SK-N-SH treated with all-trans-retinoic acid at 6 μM for 48 hours (cell line): ENCODE data around the gene VAV1.
"Not testable (repeated sequence)": the region's sequence is repeated elsewhere in the genome, so short reads cannot be mapped to it uniquely, and the experiment has no call there.

Experiments used
- ATAC-seq: fragments of 200-7000 bp; cut with Tn5 transposase; 3 replicates; pipeline ENCODE4 v1.9.1; 2020; ENCODE audit warnings: mild to moderate bottlenecking, moderate library complexity
- ARNTL ChIP-seq: fragments of 450-650 bp; formaldehyde crosslinking; IDR thresholded peaks from 2 replicates; pipeline ENCODE4 v1.5.0; 2020; ENCODE audit warnings: low read depth, mild to moderate bottlenecking, moderate library complexity, borderline replicate concordance
- BACH2 ChIP-seq: fragments of 250-450 bp; sonication (Bioruptor Pico); IDR thresholded peaks from 2 replicates; pipeline ENCODE4 v1.9.0; 2021; ENCODE audit warnings: mild to moderate bottlenecking, borderline replicate concordance
- CSDC2 ChIP-seq: fragments of 250-450 bp; sonication (Bioruptor Pico); IDR thresholded peaks from 2 replicates; pipeline ENCODE4 v1.5.0; 2020; ENCODE audit warnings: mild to moderate bottlenecking, moderate library complexity
- ESRRG ChIP-seq: fragments of 250-450 bp; sonication (Bioruptor Pico); IDR thresholded peaks from 2 replicates; pipeline ENCODE4 v1.6.1; 2021; ENCODE audit warnings: mild to moderate bottlenecking
- GLIS3 ChIP-seq: fragments of 250-450 bp; sonication (Bioruptor Pico); IDR thresholded peaks from 2 replicates; pipeline ENCODE4 v1.5.0; 2020; ENCODE audit warnings: mild to moderate bottlenecking, moderate library complexity
- OSR1 ChIP-seq: fragments of 250-450 bp; sonication (Bioruptor Pico); IDR thresholded peaks from 2 replicates; pipeline ENCODE4 v1.8.0; 2022; ENCODE audit warnings: moderate library complexity, mild to moderate bottlenecking, inconsistent platforms
- PPARA ChIP-seq: fragments of 250-450 bp; sonication (Bioruptor Pico); IDR thresholded peaks from 2 replicates; pipeline ENCODE4 v1.5.0; 2020; ENCODE audit warnings: mild to moderate bottlenecking, borderline replicate concordance
- TOX ChIP-seq: fragments of 250-450 bp; sonication (Bioruptor Pico); IDR thresholded peaks from 2 replicates; pipeline ENCODE4 v1.8.0; 2021; ENCODE audit warnings: mild to moderate bottlenecking, moderate library complexity, borderline replicate concordance
- ZC3H10 ChIP-seq: fragments of 250-450 bp; sonication (Bioruptor Pico); IDR thresholded peaks from 2 replicates; pipeline ENCODE4 v1.5.1; 2021; ENCODE audit warnings: mild to moderate bottlenecking, moderate library complexity
- ZFP3 ChIP-seq: fragments of 250-450 bp; sonication (Bioruptor Pico); IDR thresholded peaks from 2 replicates; pipeline ENCODE4 v1.5.0; 2020; ENCODE audit warnings: mild to moderate bottlenecking, moderate library complexity
- ZNF565 ChIP-seq: fragments of 450-650 bp; formaldehyde crosslinking; conservative IDR thresholded peaks from 2 replicates; pipeline ENCODE4 v1.5.0; 2020; ENCODE audit warnings: low read depth, mild to moderate bottlenecking, moderate library complexity
- ZNF70 ChIP-seq: fragments of 450-650 bp; formaldehyde crosslinking; IDR thresholded peaks from 2 replicates; pipeline ENCODE4 v1.5.0; 2020; ENCODE audit warnings: mild to moderate bottlenecking, moderate library complexity
- TF ChIP-seq, protein P1 (sequence below): fragments of 250-450 bp; sonication (Bioruptor Pico); IDR thresholded peaks from 2 replicates; pipeline ENCODE4 v1.5.1; 2021; ENCODE audit warnings: mild to moderate bottlenecking, moderate library complexity
- TF ChIP-seq, protein P2 (sequence below): fragments of 250-450 bp; sonication (Bioruptor Pico); IDR thresholded peaks from 2 replicates; pipeline ENCODE4 v1.5.0; 2020; ENCODE audit warnings: mild to moderate bottlenecking, moderate library complexity
- TF ChIP-seq, protein P3 (sequence below): fragments of 250-450 bp; sonication (Bioruptor Pico); IDR thresholded peaks from 2 replicates; pipeline ENCODE4 v1.5.1; 2020; ENCODE audit warnings: low read depth, mild to moderate bottlenecking, moderate library complexity
- TF ChIP-seq, protein P4 (sequence below): fragments of 250-450 bp; sonication (Bioruptor Pico); IDR thresholded peaks from 2 replicates; pipeline ENCODE4 v1.8.0; 2020; ENCODE audit warnings: mild to moderate bottlenecking, moderate library complexity, borderline replicate concordance
- TF ChIP-seq, protein P5 (sequence below): fragments of 250-450 bp; sonication (Bioruptor Pico); IDR thresholded peaks from 2 replicates; pipeline ENCODE4 v1.8.0; 2021; ENCODE audit warnings: low read depth, mild to moderate bottlenecking, moderate library complexity, borderline replicate concordance

Gene VAV1

DNA sequence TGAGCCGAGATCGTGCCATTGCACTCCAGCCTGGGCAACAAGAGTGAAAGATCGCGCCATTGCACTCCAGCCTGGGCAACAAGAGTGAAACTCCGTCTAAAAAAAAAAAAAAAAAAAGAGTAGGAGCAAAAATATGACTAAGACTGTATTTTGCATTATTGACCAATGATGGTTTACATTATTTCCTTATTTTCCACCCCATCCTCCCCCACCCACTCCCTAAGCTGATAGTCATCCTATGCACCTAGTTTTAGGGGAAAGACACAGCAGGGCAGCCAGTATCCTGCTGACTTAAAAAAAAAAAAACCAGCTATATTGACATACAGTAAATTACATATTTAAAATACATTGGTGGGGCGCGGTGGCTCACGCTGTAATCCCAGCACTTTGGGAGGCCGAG lies 25.1 kb downstream of the VAV1 start:
- TF ChIP-seq ZFP3, result no peak
- TF ChIP-seq, protein P1, sequence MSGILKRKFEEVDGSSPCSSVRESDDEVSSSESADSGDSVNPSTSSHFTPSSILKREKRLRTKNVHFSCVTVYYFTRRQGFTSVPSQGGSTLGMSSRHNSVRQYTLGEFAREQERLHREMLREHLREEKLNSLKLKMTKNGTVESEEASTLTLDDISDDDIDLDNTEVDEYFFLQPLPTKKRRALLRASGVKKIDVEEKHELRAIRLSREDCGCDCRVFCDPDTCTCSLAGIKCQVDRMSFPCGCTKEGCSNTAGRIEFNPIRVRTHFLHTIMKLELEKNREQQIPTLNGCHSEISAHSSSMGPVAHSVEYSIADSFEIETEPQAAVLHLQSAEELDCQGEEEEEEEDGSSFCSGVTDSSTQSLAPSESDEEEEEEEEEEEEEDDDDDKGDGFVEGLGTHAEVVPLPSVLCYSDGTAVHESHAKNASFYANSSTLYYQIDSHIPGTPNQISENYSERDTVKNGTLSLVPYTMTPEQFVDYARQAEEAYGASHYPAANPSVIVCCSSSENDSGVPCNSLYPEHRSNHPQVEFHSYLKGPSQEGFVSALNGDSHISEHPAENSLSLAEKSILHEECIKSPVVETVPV (CRISPR knock-in tag), result no peak
- TF ChIP-seq, protein P2, sequence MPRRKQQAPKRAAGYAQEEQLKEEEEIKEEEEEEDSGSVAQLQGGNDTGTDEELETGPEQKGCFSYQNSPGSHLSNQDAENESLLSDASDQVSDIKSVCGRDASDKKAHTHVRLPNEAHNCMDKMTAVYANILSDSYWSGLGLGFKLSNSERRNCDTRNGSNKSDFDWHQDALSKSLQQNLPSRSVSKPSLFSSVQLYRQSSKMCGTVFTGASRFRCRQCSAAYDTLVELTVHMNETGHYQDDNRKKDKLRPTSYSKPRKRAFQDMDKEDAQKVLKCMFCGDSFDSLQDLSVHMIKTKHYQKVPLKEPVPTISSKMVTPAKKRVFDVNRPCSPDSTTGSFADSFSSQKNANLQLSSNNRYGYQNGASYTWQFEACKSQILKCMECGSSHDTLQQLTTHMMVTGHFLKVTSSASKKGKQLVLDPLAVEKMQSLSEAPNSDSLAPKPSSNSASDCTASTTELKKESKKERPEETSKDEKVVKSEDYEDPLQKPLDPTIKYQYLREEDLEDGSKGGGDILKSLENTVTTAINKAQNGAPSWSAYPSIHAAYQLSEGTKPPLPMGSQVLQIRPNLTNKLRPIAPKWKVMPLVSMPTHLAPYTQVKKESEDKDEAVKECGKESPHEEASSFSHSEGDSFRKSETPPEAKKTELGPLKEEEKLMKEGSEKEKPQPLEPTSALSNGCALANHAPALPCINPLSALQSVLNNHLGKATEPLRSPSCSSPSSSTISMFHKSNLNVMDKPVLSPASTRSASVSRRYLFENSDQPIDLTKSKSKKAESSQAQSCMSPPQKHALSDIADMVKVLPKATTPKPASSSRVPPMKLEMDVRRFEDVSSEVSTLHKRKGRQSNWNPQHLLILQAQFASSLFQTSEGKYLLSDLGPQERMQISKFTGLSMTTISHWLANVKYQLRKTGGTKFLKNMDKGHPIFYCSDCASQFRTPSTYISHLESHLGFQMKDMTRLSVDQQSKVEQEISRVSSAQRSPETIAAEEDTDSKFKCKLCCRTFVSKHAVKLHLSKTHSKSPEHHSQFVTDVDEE (CRISPR knock-in tag), result no peak
- no peak for TF ChIP-seq PPARA (CRISPR knock-in tag)
- no peak for TF ChIP-seq ESRRG
- no peak for TF ChIP-seq ARNTL (CRISPR knock-in tag)
- no peak for TF ChIP-seq BACH2
- TF ChIP-seq, protein P3, sequence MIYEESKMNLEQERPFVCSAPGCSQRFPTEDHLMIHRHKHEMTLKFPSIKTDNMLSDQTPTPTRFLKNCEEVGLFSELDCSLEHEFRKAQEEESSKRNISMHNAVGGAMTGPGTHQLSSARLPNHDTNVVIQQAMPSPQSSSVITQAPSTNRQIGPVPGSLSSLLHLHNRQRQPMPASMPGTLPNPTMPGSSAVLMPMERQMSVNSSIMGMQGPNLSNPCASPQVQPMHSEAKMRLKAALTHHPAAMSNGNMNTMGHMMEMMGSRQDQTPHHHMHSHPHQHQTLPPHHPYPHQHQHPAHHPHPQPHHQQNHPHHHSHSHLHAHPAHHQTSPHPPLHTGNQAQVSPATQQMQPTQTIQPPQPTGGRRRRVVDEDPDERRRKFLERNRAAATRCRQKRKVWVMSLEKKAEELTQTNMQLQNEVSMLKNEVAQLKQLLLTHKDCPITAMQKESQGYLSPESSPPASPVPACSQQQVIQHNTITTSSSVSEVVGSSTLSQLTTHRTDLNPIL, result no peak
- no peak for TF ChIP-seq ZC3H10 (CRISPR knock-in tag)
- TF ChIP-seq GLIS3, result no peak
- no peak for ATAC-seq

DNA sequence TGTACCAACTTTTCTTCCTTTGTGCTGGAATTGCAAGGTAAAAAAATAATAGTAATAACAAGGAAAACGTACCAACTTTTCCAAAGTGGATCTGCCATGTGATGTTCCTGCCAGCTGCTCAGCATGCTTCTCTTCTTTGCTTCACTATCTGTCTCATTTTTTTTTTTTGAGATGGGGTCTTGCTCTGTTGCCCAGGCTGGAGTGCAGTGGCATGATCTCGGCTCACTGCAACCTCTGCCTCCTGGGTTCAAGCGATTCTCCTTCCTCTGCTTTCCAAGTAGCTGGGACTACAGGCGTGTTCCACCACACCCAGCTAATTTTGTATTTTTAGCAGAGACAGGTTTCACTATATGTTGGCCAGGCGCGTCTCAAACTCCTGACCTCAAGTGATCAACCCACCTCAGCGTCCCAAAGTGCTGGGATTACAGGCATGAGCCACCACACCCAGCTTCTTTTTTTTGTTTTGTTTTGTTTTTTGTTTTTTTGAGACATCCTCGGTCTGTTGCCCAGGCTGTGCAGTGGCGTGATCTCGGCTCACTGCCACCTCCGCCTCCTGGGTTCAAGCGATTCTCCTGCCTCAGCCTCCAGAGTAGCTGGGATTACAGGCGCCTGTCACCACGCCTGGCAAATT lies 27.8 kb downstream of the VAV1 start:
- ATAC-seq, result not testable (repeated sequence)

DNA sequence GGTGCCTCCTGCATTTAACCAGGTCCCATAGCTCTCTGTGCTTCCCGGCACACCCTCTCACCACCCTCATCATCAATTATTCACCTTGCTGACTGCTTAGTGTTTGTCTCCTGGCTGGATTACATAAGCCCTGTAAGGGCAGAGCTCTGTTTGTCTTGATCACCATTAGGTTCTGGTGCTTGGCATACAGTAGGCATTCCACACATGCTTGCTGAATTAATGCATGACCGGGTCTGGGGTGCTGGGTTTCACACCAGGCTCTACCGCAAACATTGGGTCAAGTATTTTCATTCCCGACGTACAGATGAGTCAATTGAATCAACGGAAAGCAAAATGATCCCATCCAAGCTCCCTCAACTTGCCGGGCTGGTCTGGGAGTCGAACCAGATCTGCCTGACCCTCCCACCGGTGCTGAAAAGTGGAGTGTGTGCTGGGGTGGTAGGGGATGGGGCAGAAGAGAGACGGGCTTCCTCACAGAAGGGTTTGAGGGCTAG lies 28.5 kb downstream of the VAV1 start:
- TF ChIP-seq TOX (no peak), GLIS3 (no peak), ARNTL (CRISPR knock-in tag) (no peak), OSR1 (CRISPR knock-in tag) (no peak), ZNF565 (CRISPR knock-in tag) (no peak), ZNF70 (CRISPR knock-in tag) (no peak), ZFP3 (no peak), PPARA (CRISPR knock-in tag) (no peak), CSDC2 (no peak), BACH2 (no peak), ZC3H10 (CRISPR knock-in tag) (no peak), ESRRG (no peak)
- TF ChIP-seq, protein P4, sequence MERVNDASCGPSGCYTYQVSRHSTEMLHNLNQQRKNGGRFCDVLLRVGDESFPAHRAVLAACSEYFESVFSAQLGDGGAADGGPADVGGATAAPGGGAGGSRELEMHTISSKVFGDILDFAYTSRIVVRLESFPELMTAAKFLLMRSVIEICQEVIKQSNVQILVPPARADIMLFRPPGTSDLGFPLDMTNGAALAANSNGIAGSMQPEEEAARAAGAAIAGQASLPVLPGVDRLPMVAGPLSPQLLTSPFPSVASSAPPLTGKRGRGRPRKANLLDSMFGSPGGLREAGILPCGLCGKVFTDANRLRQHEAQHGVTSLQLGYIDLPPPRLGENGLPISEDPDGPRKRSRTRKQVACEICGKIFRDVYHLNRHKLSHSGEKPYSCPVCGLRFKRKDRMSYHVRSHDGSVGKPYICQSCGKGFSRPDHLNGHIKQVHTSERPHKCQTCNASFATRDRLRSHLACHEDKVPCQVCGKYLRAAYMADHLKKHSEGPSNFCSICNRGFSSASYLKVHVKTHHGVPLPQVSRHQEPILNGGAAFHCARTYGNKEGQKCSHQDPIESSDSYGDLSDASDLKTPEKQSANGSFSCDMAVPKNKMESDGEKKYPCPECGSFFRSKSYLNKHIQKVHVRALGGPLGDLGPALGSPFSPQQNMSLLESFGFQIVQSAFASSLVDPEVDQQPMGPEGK (CRISPR knock-in tag), result no peak
- TF ChIP-seq, protein P5, sequence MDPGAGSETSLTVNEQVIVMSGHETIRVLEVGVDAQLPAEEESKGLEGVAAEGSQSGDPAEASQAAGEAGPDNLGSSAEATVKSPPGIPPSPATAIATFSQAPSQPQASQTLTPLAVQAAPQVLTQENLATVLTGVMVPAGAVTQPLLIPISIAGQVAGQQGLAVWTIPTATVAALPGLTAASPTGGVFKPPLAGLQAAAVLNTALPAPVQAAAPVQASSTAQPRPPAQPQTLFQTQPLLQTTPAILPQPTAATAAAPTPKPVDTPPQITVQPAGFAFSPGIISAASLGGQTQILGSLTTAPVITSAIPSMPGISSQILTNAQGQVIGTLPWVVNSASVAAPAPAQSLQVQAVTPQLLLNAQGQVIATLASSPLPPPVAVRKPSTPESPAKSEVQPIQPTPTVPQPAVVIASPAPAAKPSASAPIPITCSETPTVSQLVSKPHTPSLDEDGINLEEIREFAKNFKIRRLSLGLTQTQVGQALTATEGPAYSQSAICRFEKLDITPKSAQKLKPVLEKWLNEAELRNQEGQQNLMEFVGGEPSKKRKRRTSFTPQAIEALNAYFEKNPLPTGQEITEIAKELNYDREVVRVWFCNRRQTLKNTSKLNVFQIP (CRISPR knock-in tag), result no peak
- TF ChIP-seq, protein P2 (CRISPR knock-in tag), result no peak
- TF ChIP-seq, protein P1 (CRISPR knock-in tag), result no peak
- ATAC-seq, result no peak; the same call in 2 of the 3 replicates
